NCI-H82 treated with DMSO at 0.1 percent for 48 hours (cell line): ENCODE data around the gene GRIN2A.

Experiments
- DNase-seq: peaks from one replicate; lab custom pipeline; 2025; ENCODE audit not compliant: unreplicated experiment; lab: John Stamatoyannopoulos, UW

GRIN2A gene

GRCh38 chr16:10037751-10038150, 144.5 kb downstream of the GRIN2A start:
- DNase-seq: peak; percentile 89

DNA sequence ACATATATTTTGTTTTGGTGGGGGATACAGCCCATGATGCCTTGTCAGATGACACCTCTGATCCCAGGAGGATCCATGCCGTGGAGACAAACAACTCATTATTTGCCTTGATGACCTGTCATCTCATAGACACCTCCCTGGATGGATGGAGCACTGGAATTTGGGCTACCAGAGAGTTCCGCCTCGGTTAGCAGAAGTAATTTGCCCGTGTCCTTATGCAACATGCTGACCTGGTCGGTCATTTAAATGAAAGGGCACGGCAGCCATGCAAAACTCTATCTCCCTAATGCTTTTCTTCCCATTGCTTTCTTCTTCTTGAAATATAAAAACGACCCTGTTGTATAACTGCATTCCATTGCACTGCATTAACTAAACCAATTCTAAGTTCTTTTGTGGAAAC, 145.3 kb downstream of the GRIN2A start:
- DNase-seq: no peak

- no peak for DNase-seq
Measured at GRCh38 chr16:10033556-10033955, 148.7 kb downstream of the GRIN2A start.

GRCh38 chr16:10031955-10032354, 150.3 kb downstream of the GRIN2A start:
- no peak for DNase-seq

- DNase-seq: no peak
Measured at GRCh38 chr16:10031473-10031872, 150.8 kb downstream of the GRIN2A start.

DNA sequence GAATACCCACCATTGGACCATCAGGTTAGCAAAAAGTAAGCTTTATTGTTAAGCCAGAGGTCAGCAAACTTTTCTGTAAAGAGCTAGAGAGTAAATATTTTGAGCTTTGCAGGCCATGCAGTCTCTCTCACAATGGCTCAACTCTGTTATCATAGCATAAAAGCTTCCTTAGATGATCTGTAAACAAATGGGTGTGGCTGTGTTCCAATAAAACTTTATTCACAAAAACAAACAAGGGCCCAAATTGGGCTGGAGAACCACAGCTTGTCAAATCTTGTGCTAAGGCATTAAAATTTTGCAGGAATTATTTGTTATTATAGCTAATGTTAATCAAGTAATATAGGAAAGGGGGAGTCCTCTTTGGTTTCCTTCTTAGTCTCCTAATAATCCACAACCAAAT, 153.6 kb downstream of the GRIN2A start:
- DNase-seq: no peak

DNA sequence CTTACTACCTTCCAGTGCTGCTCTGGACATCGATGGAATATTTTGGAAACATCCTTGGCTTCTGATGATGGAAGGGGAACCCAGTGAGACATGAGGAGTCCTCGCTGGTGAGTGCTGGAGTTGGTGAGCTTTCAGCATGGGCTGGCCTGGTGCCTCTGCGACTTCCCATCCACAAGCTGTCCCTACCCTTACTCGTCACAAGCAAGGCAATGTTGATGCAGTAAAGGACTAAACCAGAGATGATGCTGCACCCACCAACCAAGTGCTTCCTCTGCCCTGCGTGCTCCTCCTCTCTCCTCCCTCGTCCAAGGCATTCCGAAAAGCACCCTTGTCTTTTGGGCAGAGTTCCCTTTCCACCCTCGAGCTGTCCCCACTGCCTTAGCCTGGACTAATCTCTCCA, 154.7 kb downstream of the GRIN2A start:
- DNase-seq: no peak

- no peak for DNase-seq
Measured at GRCh38 chr16:10026593-10026992, 155.6 kb downstream of the GRIN2A start.

DNA sequence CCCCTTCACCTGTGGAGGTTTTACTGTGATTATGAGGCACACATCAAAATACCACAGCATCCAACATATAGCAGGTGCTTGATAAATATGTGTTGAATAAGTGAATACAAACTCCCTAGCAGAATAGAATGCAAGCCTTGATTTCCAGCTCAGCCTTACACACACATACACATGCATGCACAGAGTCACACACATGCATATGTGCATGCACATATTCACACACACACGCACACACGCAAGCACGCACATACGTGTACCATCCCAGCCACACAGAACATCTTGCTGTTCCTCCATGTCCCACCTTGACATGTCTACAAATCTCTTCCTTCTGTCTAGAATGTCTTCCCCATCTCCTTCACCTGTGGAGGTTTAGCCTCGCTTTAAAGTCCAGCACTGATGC, 160.1 kb downstream of the GRIN2A start:
- DNase-seq: no peak

GRCh38 chr16:10020866-10021265, 161.4 kb downstream of the GRIN2A start:
- DNase-seq: peak; percentile 16

- no peak for DNase-seq
Measured at GRCh38 chr16:10016752-10017151, 165.5 kb downstream of the GRIN2A start.

GRCh38 chr16:10015397-10015796, 166.8 kb downstream of the GRIN2A start:
- no peak for DNase-seq

DNA sequence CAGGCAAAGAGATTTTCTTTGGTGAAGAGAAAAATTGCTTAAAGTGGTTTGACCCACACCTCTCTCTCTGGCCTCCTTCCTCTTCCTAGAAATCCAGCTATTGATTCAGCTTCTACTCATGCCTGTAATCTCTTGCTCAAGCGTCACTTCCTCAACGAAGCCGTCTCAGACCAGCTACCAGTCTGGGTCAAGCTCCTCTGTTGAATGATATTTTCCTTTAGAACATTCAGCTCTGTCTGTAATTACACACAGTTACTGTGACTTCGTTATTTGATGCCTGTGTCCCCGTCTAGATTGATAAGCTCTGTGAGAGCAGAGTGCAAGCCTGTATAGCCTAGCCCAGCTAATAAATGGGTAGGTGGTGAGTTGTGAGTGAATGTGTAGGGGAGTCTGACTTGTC, 168.5 kb downstream of the GRIN2A start:
- DNase-seq: no peak

GRCh38 chr16:10013364-10013763, 168.9 kb downstream of the GRIN2A start:
- DNase-seq: no peak

DNA sequence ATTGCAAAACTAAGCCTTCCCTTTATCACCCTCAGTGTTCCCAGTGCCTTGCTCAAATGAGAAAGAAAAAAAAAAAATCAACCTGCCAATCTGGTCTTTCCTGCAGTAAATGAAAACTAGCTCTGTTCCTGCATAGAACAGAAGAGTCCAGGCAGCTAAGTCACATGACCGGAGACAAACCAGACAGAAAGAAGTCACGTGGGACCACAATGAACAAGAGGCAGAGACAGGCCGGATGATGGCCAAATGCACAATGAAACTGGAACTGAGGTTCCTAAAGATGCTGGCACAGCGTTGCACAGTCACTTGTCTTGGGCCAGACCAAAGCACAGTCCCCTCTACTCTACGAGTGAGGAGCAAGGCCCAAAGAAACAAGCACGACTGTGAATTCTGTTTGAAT, 172.5 kb downstream of the GRIN2A start:
- DNase-seq: no peak

DNA sequence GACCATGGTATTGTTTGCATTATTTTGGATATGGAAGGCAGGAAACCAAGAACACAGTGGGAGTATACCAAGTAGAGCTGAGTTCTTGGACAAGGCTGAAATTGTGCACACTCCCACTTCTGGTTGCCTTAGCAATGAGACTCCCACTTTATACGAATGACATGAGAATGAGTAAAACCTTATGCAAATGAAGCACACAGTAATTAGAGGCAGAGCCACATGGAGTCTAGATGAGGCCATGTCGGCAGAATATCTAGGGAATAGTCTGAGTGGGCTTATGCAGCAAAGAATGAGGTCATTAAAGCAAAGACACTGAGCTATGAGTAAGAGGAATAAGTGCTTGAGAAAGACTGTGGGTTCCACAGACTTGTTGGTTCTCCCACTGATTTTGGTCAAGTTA, 178.7 kb downstream of the GRIN2A start:
- no peak for DNase-seq

GRCh38 chr16:10001258-10001775, 180.9 kb downstream of the GRIN2A start:
- DNase-seq: no peak

GRCh38 chr16:9996221-9996620, 186.0 kb downstream of the GRIN2A start:
- no peak for DNase-seq

DNA sequence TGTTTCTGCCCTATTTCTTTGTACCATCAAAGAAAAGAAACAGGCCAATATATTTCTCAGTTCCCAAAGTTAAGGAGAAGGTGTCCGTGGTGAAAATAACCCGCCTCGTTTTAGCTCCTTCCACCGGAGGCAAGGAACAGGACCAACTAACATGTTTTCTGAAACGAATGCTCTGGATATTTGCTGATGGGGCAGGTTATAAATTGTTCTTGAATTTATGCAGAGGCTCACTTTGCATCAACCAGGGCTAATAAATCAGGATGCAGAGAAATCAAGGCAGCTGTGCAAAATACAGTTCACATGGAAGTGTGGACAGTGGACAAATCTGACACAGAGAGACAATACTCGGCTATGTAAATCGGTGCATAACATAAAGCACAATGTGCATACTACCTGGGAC, 189.8 kb downstream of the GRIN2A start:
- DNase-seq: no peak

- DNase-seq: no peak
Measured at GRCh38 chr16:9980981-9981380, 201.2 kb downstream of the GRIN2A start.

GRCh38 chr16:9978160-9978725, 204.0 kb downstream of the GRIN2A start:
- no peak for DNase-seq

- DNase-seq: peak; percentile 48
Measured at GRCh38 chr16:9977333-9977897, 204.8 kb downstream of the GRIN2A start.

DNA sequence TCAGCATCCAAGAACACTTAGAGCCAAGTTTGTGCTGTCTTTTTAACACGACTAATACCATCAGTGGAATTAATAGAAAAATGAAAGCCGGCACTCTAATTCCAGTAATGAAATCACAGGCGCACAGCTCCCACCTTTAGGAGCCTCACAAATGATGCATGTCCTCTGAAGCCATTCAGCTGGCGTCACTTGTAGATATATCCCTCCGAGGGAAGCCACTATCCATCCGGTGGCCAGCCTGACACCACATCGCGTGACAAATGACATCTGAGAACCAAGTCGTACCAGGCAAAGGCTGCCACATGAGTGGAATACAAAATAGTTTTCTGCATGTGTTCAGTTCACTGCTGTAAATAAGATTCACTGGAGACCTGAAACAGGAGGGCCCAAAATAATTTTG, 205.6 kb downstream of the GRIN2A start:
- DNase-seq: no peak
